PC-3 (cell line): ENCODE measurements around the gene CHIT1.

Experiments
- EZH2 ChIP-seq: fragments of 300-600 bp; sonication (generic); IDR thresholded peaks from one replicate; pipeline ENCODE4 v1.6.1; 2017; ENCODE audit warnings: antibody characterized with exemption, mild to moderate bottlenecking, low read length; ENCODE audit not compliant: unreplicated experiment
- TF ChIP-seq, protein P1 (sequence below): fragments of 300-600 bp; sonication (generic); conservative IDR thresholded peaks from 2 replicates; pipeline ENCODE4 v1.5.1; 2017; ENCODE audit warnings: antibody characterized with exemption, low read depth, mild to moderate bottlenecking, low read length

DNA sequence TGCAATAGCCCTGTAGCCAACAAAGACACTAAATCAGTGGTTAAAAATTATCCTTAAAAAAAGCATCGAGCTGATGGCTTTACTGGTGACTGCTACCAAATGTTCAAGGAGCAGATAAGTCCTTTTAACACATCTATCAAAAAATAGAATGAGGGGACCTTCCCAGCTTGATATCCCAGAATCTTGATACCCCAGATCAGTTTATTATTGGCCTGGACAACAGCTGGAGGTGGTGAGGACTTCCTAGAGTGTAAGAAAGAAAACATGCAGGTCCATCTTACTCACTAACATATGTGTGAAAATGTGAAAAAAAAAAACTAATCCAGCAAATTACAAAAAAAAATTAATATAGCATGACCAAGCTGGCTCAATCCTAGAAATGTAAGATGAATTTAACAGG lies 21.3 kb downstream of the CHIT1 start:
- TF ChIP-seq, protein P1, sequence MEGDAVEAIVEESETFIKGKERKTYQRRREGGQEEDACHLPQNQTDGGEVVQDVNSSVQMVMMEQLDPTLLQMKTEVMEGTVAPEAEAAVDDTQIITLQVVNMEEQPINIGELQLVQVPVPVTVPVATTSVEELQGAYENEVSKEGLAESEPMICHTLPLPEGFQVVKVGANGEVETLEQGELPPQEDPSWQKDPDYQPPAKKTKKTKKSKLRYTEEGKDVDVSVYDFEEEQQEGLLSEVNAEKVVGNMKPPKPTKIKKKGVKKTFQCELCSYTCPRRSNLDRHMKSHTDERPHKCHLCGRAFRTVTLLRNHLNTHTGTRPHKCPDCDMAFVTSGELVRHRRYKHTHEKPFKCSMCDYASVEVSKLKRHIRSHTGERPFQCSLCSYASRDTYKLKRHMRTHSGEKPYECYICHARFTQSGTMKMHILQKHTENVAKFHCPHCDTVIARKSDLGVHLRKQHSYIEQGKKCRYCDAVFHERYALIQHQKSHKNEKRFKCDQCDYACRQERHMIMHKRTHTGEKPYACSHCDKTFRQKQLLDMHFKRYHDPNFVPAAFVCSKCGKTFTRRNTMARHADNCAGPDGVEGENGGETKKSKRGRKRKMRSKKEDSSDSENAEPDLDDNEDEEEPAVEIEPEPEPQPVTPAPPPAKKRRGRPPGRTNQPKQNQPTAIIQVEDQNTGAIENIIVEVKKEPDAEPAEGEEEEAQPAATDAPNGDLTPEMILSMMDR = no peak
- TF ChIP-seq EZH2 = no peak
